ENCODE results near the gene RNF220.

DNA sequence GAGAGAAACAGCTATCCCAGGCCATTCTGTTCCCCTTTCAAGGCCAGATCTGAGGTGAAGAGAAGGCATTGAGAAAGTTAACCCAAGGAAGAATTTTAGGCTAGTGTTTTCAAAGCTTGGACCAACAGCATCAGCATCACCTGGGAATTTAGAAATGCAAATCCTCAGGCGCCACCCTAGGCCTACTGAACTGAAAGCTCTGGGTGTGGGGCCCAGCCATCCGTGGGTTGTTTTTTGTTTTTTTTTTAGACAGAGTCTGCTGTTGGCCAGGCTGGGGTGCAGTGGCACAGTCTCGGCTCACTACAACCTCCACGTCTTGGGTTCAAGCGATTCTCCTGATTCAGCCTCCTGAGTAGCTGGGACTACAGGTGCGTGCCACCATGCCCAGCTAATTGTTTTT lies 98.6 kb downstream of the RNF220 start:
- TF ChIP-seq CTCF (conservative IDR thresholded peaks at IDR 0.05) = no peak
- TF ChIP-seq ZFX (IDR thresholded peaks at IDR 0.05) = no peak

Data from C4-2B (cell line).